GM19025 (cell line): ENCODE results near the gene ANO2.
"Not testable (repeated sequence)": the region's sequence is repeated elsewhere in the genome, so short reads cannot be mapped to it uniquely, and the experiment has no call there.

ENCODE experiments used
- ATAC-seq: cut with Tn5 transposase; IDR thresholded peaks from one replicate; pipeline ENCODE4 v1.9.1; 2021; ENCODE audit warnings: mild to moderate bottlenecking, low read depth, moderate library complexity; ENCODE audit not compliant: unreplicated experiment

Gene ANO2

DNA sequence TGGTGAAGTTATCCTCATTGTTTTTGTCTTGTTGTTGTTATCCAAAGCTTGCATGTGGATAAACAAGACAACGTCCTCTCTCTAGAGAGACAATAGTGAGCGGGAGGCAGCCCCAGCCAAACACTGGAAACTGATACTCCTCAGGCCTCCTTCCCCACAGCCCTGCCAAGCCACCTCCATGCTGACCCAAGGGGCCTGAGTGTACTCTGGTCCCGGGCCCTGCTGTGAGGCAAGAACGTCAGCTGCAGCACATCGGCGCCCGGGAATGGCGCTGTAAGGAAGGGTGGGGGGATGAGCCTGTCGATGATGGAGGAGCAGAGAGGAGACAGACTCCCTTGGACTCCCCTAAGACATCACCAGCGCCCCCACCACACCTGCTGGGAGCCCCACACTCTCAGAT is 83.6 kb downstream of the ANO2 start:
- no peak for ATAC-seq

DNA sequence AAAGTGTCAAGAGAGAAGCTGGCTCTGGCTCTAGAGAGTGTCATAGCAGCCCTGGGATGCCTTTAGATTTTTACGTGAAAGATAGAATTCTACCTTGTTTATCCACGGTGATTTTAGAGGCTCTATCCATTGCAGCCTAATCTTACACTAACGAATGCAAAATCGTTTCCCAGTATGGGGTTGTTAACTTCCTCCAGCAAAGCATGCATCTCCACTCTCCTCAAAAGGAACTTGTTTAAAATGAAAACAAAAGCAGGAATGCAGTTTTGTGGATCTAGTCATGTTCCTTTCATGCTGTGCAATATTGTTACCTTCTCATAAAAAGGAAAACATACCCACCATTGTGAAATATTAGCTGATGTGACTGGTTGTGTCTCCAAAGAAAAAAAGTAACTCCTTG is 88.4 kb downstream of the ANO2 start:
- no peak for ATAC-seq

DNA sequence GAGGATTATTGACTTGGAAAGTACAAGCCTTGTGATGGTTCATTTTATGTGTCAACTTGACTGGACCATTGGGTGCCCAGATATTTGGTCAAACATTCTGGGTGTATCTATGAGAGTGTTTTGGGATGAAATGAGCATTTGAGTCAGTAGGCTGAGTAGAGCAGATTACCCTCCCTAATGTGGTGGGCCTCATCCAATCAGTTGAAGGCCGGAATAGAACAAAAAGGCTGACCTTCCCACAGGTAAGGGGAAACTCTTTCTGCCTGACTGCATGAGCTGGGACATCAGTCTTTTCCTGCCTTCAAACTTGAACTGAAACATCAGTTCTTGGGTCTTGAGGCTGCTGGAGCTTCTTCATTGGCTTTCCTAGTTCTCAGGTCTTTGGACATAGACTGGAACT is 98.1 kb downstream of the ANO2 start:
- no peak for ATAC-seq

DNA sequence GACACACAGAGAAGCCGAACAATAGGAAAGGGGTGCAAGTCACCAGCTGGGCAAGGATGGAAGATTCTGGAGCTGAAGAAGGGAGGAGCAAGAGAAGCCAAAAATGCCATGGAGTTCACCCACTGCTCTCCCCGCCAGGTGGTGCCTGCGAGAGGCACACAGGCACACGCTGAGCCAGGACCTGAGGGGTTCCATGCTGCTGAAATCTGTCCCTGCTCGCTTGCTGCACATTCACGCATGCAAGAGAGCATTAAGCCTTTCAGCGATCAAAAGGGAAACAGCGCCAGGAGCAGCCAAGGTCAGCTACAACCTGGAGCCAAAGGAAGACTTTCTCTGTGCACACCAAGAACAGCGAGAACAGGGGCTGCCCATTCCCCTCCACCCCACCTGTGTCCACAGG is 104.1 kb downstream of the ANO2 start:
- no peak for ATAC-seq

DNA sequence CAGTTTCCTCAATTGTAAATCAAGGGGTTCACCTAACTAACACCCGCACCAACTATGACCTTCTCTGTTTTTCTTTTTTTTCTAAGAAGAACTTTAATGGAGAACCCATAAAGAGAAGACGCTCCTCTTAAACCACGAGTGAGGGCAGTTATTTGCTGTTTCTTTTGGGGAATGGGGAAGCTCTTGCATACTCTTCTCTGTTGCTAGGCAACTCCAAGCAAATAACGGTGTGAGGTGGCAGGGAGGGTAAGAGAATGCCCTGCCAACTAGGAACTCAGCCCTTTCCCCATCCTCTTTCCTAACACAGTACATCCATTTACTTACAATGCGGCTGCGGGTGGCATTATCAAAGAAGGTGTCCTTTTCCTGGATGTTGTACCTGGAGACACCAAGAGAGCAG is 114.9 kb downstream of the ANO2 start:
- no peak for ATAC-seq

DNA sequence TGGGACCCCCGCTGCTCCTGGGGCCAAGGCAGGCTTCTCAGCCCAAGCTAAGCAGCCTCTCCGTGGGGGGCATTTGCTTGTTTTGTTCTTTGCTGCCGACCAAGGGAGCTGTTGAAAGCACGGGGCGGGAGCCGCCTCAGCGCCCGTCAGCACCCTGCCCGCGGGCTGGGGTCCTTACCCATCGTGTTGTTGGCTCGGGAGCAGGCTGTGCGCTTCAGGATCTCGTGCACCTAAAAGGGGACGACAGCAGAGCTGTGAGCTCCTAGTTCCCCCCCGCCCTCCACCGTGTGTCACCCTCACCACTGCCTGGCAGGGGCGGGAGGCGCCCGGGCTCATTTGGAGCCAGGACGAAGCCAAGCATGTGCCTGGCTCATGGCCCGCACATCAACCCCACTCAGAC is 117.5 kb downstream of the ANO2 start:
- ATAC-seq, result no peak

DNA sequence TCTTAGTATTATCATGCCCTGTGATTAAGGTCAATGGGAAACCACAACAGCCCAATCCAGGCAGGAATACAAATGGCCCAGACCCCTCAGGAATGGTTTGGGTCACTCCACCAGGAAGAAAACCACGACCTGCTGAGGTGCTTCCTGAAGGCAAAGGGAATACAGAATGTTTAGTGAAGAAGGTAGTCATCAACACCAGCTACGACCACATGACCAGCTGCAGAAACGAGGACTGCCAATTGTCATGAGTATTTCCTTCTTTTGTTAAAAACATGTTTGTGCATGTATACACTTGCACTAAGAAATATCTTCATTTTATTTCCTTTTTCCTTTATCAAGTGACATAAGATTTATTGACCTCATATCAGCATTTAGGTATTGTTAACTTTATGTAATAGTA is 119.3 kb downstream of the ANO2 start:
- not testable (repeated sequence) for ATAC-seq

DNA sequence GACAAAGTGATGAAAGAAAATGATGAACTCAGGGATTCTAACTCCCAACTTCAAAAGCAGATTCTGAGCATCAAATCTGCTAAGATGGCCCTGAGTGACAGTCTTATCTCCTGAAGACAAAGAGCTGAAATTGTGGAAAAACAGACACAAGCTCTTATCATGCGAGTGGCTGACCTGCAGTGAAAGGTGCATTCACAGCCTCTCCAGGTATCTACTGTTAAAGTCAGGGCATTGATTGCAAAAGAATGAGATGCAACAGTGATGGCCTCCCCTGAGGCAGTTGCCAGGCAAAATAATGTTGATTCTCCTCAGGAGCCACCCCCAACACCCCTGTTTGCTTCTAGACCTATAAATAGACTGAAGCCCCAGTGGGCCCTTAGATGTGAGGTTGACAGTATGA is 126.2 kb downstream of the ANO2 start:
- ATAC-seq, result not testable (repeated sequence)

DNA sequence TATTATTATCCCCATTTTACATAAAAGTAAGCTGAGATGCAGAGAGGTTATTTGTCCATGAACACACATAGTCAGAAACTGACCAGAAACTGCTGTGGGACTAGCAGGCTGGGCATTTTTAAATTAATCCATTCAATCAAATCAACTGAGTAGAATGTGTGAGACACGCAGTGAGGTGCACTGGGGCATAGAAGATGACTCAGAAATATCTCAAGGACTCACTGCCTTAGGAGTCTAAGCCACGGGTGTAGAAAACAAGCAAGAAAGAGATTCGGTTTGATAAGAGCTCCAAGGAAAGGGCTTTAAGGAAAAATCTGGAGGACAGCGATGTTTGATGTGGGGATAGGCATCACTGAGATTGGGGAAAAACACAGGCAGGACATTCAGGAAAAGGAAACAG is 127.8 kb downstream of the ANO2 start:
- no peak for ATAC-seq

DNA sequence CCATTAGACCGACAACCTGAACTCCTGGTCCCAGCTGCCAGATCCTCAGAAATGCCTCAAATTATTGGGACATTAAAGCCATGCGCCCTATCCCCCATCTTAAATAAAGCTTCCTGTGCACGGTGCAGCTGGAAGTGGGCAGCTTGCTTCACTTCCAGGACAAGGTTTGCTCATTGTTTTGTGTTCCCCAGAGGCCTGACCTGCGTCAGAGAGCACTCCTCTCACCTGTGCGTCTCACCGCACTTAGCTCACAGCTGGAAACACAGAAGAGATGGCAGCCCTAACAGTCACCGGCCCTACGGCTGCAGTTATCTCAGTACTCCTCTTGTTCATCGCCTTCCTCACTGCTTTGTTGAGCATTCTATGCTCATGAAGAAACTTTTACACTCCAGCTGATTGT is 135.5 kb downstream of the ANO2 start:
- no peak for ATAC-seq

DNA sequence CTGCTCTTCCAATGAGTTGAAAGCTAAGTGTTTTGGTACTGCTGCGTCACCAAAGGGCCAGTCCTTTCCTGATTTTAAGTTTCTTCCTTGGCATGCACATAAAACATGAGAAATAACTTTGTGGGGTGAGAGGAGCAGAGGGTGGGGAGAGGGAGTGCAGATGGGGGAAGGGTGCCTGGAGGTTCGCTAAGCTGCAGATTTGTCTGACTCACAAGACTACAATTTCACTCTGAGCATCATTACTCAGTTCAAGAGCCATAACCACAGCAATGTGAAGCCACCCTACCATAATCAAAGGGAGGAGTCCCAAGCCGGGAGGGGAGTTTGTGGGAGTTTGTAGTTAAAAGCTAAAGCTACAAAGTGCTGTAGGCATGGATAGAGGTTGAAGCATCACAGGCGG is 136.1 kb downstream of the ANO2 start:
- no peak for ATAC-seq

DNA sequence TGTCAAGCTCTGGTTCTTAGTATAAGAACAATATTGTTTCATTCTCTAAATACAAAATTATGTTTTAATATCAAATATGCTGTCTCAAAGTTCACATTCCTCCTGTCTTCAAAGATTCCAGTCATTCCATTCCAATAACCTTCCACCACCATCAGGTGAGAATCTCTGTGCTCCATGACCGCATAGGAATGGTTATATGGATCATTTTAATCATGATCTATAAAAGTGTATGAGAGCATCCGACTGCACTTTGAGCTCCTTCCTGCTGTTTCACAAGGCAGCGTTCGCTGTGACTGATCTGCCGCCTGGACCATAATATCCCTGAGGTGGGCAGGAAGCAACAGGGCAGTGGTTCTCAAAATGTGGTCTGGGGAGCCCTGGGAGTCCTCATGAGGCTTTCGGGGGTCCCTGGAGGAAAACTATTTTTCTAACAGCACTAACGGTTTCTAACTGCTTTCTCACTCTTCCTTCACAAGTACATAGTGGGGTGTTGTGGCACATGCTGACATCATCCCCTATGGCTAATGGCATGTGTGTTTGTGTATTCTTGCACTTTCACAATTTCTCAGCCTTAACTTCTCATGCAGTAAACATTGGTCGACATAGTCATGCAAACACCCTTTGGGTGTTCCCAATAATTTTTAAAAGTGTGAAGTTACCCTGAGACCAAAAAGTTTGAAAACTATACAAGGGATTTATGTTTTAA is 137.4 kb downstream of the ANO2 start:
- no peak for ATAC-seq

DNA sequence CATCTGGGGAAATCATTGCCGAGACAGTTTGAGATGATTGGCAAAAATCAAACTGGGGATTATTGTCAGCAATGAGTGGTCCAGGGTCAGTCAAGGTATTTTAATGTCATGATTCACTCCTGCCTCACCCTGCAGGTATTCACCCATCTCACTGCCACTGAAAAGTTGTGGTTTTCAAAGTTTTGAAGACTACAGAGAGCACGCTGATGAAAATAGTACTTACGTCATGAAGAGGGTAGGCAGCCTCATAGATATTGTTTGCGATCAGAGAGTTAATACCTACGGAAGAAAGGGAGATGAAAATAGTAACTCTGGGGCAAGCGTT is 138.0 kb downstream of the ANO2 start:
- no peak for ATAC-seq

DNA sequence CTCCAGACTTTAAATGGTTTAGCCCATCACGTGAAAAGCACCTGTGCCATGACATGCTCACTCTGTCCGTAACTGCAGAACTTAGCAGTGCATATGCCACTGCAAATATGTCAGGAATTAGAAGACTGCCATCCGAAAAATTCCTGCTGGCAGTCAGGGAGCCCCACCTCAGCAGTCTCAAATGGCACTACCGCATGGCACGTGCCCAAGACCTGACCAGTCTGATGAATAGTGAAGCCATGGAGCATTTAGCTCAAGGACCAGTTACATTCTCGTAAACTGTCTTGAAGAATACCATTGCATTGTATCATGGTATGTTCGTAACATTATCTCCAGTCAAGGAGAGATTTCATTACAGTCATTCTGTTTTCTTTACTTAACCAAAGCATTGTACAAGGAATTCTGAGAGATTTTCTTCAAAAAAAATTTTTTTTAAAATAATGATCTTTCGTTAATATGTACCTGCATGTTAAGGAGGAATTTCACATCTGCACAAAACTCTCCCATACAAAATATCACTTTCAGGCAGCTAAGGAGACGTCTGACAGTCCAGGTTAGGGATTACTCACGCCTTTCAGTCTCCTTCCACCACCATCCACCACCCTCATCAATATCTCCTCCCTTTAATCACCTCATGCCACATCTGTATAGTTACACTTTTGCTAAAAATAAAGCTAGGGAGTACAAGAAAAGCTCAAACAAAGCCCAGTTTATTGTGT is 138.5 kb downstream of the ANO2 start:
- no peak for ATAC-seq

DNA sequence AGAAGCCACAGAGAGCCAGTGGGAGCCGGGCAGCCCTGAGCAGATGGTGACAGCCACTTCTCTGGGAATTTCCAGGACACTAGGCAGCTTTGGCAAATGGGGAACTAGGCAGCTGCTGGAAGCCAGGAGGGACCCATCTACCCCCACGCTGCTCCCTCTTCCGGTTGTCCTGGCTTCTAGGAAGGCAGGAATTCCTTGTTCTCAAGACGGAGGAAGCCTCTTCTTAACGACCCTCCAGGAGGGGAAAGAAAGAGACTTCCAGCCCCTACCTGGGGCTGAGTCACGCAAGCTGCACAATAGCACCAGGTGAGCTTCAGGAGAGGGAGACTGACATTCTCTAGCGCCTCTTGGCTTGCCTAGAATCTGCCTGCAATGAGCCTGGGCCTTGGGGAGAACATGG is 141.5 kb downstream of the ANO2 start:
- ATAC-seq, result no peak

DNA sequence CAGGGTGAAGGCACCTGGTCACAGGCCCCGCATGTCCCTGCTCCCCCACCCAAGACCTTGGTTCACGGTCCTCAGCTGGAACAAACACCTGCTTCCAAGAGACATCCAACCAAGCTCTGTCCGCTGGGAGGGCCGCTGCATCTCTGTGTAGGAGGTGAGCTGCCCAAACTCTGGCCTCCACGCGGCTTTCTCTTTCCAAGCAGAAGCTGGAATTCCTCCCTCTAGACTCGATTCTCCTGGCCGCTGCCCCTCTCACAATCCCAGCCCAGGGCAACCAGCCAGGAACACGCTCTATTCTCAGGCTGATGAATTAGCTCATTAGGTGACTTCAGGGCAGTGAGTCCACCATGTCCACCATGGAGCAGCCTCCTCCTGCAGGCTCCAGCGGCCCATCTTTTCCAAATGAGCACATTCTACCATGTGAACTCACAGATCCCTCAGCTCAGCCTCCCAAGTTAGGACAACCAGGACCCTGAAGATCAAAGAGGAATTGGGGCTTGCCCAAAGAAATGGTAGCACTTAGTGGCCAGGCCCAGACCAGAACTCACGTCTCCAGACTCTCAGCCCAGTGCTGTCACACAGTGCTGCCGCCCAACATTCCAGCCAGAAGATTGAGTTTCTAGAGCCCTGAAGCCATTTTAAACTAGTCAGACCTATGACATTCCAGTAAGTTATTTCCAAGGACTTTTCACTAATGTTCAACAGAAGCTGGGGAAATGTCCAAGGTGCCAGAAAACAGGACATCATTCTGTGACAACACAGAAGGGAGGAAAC is 146.6 kb downstream of the ANO2 start:
- no peak for ATAC-seq

DNA sequence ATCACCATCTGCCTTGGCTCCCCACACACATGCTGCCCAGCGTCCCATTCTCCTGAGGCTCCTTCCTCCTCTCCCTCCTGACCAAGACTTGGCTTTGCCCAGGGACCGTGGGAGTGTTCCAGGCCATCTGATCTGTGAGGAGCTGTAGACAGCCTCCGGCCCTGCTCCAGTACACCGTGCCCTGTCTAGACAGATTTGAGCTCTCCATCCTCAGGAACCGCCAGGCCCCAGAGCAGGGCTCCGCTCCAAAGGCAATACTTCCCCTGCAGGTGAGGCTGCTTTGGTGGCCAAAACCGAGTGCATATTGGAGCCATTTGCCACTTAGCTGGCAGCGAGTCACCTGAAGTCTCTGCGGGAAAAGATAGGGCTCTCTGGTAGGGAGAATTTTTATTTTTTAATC is 147.4 kb downstream of the ANO2 start:
- no peak for ATAC-seq

DNA sequence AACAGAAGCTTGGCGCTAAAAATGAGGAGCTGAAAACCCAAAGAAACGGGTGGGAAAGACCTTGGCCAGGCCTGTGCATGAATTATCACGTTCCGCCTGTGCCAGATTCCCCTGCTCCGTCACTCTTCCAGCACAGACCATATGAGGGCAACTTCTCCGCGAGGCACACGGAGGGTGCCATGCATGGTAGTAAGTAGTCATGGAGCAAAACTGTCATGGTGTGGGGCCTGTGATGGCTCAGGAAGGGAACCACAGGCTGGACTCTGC is 148.2 kb downstream of the ANO2 start:
- ATAC-seq, result no peak

DNA sequence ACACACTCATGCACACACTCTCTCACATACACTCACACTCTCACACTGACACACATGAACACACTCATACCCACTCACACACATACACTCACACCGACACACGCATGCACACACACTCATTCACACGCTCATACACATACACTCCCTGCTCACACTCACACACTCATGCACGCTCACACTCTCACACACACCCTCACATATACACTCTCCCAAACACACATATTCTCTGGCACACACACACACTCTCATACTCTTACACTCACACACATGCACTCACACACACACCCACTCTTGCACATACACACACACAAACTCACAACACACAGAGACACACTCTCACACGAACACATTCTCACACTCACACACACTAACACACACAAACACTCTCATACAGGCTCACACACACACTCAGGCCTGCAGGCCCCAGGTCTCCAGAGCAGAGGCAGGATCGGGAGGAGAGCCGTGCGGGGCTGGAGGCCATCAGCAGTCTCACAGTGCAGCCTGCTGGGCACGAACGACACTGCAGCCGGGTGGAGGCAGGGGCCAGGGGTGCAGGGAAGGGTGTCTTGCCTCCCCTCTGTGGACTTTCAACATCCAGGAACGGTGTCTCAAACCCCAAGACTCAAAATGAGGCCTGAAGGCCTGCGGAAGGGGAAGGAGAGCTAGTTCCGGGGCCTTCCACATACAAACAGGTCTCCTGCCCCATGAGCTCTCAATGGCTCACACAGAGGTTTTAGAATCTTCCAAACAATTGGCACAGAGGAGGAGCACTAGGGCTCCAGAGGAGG is 148.7 kb downstream of the ANO2 start:
- ATAC-seq, result no peak

DNA sequence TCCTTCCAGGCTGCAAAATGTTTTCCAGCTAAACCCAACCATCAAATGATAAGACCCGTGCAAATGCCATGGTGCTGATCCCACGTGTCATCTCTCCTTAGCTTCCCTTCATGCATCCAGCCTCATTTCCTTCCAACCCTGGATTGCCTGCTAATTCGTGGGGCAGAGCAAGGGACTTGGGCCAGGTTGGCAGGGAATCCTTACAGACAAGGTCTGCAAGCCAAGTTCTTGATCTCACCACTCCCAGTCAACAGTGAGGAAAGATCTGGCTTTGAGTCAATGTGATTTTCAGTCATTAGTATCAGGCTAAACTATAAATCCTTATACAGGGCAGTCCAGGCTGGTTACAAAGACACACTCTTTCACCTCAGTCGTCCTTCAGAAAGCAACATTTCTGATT is 150.9 kb downstream of the ANO2 start:
- ATAC-seq, result no peak

DNA sequence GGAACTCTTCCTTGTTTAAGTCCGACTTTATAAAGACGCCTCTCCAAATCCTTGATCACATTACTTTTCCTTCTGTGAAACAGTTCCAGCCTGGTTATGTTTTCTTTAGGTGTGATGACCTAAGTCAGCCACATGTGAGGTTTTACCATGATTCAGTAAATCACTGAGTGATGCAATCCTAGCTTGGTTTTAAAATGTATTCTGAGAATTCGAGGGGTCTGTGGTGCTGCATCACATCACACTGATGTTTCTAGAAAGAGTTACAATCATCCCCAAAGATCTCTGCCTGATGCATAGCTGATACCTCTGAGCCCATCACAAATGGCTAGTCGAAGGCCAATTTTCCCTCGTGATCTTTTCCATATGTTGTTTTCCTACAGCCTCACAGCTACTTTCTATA is 152.7 kb downstream of the ANO2 start:
- no peak for ATAC-seq
